ENCODE measurements around the gene ACSL3. TPM values are rescaled to one million over a fixed set of nuclear protein-coding genes. Genes with fewer than 3 reads are reported as not detected.

The ACSL3 gene
- polyA plus RNA-seq, 1 experiment, result 88.9 TPM

DNA sequence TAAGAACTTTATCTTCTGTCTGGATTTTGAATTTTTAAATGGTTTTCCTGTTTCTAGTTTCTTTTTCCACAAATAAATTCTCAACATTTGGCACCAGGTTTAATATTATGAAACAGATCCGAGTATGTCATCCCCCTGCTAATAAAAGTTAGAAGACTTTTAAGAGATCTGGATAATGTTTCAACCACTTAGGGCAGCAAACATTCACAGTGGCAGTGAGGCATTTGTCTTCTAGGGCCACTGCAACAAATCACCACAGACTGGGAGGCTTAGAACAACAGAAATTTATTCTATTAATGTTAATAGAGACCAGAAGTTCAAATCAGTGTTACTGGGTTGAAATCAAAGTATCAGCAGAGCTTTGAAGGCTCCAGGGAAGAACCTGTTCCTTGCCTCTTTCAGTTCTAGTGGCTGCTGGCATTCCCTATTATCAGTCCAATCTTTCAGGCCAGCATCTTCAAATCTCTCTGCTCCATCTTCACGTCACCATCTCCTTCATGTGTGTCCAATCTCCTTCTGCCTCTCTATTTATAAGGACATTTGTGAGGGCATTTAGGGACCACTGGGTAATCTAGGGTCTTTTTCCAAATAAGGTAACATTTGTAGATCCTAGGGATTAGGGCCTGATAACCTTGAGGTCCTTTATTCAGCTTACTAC lies 23.4 kb downstream of the ACSL3 start:
- DNase-seq (ENCODE audit: low read depth, low spot score), result no peak
- Histone ChIP-seq H3K27me3 (ENCODE audit: control insufficient read depth, insufficient read depth, low read length) (no peaks in the 10 kb centered on the region), H3K9me3 (ENCODE audit: control insufficient read depth, insufficient read depth, low read length) (no peaks in the 10 kb centered on the region), H3K27ac (ENCODE audit: low read depth, low read length) (no peak overlapping the region), H3K4me3 (ENCODE audit: low read depth, low read length) (no peak overlapping the region)
- ChIA-PET CTCF (interaction anchor here (1.1 kb wide), 2 partner anchors 19 kb away, joined by 3 to 5 read pairs; no protein-coding TSS in a partner anchor), POLR2A (no interaction called here)
- TF ChIP-seq, protein P1, sequence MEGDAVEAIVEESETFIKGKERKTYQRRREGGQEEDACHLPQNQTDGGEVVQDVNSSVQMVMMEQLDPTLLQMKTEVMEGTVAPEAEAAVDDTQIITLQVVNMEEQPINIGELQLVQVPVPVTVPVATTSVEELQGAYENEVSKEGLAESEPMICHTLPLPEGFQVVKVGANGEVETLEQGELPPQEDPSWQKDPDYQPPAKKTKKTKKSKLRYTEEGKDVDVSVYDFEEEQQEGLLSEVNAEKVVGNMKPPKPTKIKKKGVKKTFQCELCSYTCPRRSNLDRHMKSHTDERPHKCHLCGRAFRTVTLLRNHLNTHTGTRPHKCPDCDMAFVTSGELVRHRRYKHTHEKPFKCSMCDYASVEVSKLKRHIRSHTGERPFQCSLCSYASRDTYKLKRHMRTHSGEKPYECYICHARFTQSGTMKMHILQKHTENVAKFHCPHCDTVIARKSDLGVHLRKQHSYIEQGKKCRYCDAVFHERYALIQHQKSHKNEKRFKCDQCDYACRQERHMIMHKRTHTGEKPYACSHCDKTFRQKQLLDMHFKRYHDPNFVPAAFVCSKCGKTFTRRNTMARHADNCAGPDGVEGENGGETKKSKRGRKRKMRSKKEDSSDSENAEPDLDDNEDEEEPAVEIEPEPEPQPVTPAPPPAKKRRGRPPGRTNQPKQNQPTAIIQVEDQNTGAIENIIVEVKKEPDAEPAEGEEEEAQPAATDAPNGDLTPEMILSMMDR (IDR thresholded peaks at IDR 0.05; ENCODE audit: low read depth, low read length), result no peak

DNA sequence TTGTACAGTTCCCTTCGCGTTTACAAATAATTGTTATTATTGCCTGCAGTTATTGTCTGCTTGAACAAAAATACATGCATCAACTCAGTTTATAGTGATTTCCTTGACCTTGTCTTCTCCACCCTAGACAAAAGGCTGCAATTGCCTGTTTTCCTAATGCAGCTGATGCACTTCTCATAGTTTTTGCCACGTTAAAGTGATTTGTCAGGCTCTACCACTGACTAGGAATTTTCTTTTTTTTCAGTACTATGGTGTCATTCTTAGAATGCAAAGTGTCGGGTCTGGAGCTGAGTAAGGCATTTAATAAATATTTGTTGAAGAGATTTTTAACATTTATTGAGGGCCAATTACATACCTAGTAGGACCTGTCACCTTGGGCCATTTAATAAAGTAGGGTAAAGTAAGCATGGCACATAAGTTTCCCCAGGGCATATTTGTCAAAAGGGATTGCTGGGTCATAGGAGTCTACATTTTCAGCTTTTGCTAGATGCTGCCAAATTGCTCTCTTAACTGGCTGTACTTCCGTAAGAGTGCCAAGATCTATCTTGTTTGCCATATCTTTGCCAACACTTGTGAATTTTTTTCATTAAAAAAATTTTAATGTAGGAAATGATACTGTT lies 24.1 kb downstream of the ACSL3 start:
- POLR2A ChIA-PET, result no interaction called here
- TF ChIP-seq, protein P1 (IDR thresholded peaks at IDR 0.05; ENCODE audit: low read depth, low read length), result no peak
- Histone ChIP-seq H3K27me3 (ENCODE audit: control insufficient read depth, insufficient read depth, low read length) (no peaks in the 10 kb centered on the region), H3K9me3 (ENCODE audit: control insufficient read depth, insufficient read depth, low read length) (no peaks in the 10 kb centered on the region), H3K4me3 (ENCODE audit: low read depth, low read length) (no peak overlapping the region), H3K27ac (ENCODE audit: low read depth, low read length) (no peak overlapping the region)
- CTCF ChIA-PET, result interaction anchor here (1.1 kb wide), 1 partner anchor 19 kb away, joined by 3 read pairs; no protein-coding TSS in a partner anchor
- no peak for DNase-seq (ENCODE audit: low read depth, low spot score)

DNA sequence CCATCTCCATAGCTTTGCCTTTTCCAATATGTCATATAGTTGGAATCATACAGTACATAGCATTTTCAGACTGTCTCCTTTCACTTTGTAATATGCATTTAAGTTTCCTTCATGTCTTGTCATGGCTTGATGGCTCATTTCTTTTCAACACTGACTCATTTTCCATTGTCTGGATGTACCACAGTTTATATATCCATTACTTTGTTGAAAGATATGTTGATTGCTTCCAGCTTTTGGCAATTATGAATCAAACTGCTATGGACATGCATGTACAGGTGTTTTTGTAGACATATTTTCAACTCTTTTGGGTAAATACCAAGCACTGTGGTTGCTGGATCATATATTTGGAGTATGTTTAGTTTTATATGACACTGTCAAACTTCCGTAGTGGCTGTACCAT lies 26.3 kb downstream of the ACSL3 start:
- POLR2A ChIA-PET, result no interaction called here
- CTCF ChIA-PET, result interaction anchor here (0.9 kb wide), 1 partner anchor 28 kb away, joined by 3 read pairs; no protein-coding TSS in a partner anchor
- TF ChIP-seq, protein P1 (IDR thresholded peaks at IDR 0.05; ENCODE audit: low read depth, low read length), result no peak

DNA sequence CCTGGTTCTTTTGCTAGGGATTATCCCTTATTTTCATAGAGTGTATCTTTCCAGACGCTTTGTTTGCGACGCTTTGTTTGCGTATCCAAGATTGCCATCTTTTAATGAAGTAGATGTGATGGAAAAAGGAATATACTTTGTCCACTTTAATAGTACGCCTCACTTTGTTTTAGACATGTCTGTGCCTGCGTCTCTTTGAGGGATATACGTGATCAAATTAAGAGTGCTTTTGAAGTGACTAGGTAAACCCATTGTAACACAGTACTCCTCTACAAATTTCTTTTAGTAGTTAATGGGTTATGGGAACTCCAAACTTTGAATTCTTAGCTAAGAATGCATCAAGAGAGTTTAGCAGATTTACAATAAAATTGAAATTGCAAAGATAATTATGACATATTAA lies 27.9 kb downstream of the ACSL3 start:
- CTCF ChIA-PET, result interaction anchor here (0.6 to 2.0 kb wide), 2 partner anchors 26 to 50 kb away, joined by 3 to 6 read pairs; no protein-coding TSS in a partner anchor
- POLR2A ChIA-PET, result no interaction called here
- TF ChIP-seq, protein P1 (IDR thresholded peaks at IDR 0.05; ENCODE audit: low read depth, low read length), result no peak
- Histone ChIP-seq H3K9me3 (ENCODE audit: control insufficient read depth, insufficient read depth, low read length) (no peaks in the 10 kb centered on the region), H3K27ac (ENCODE audit: low read depth, low read length) (no peak overlapping the region), H3K27me3 (ENCODE audit: control insufficient read depth, insufficient read depth, low read length) (no peaks in the 10 kb centered on the region), H3K4me3 (ENCODE audit: low read depth, low read length) (no peak overlapping the region)
- no peak for DNase-seq (ENCODE audit: low read depth, low spot score)

More for the DNA sequence above, 26.3 kb downstream of the ACSL3 start:
- Histone ChIP-seq H3K27me3 (ENCODE audit: control insufficient read depth, insufficient read depth, low read length) (no peaks in the 10 kb centered on the region), H3K9me3 (ENCODE audit: control insufficient read depth, insufficient read depth, low read length) (no peaks in the 10 kb centered on the region), H3K27ac (ENCODE audit: low read depth, low read length) (no peak overlapping the region), H3K4me3 (ENCODE audit: low read depth, low read length) (no peak overlapping the region)
- DNase-seq (ENCODE audit: low read depth, low spot score), result no peak

DNA sequence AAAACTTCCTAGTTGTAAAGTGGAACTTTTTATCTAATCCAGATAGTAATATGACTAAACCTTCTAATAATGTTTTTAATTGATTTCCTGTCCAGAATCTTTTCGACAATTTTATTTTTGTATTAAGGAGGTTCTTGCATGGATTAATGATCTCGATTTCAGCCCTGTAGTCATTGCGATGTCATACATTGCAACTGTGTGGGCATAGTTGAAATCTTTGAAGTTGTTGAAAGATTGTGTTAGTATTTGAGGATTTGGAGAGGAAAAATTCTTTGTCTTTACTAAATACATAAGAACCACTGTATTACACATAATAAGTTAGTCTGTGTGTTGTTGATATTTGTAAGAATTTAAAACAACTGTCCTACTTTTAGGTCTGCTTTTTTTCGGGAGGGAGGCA lies 31.1 kb downstream of the ACSL3 start:
- no peak for DNase-seq (ENCODE audit: low read depth, low spot score)
- Histone ChIP-seq H3K27ac (ENCODE audit: low read depth, low read length) (no peak overlapping the region), H3K27me3 (ENCODE audit: control insufficient read depth, insufficient read depth, low read length) (no peaks in the 10 kb centered on the region), H3K4me3 (ENCODE audit: low read depth, low read length) (no peak overlapping the region), H3K9me3 (ENCODE audit: control insufficient read depth, insufficient read depth, low read length) (no peaks in the 10 kb centered on the region)
- POLR2A ChIA-PET, result interaction anchor here (0.5 kb wide), 1 partner anchor 94 kb away, joined by 3 read pairs; no protein-coding TSS in a partner anchor
- CTCF ChIA-PET, result no interaction called here
- TF ChIP-seq, protein P1 (IDR thresholded peaks at IDR 0.05; ENCODE audit: low read depth, low read length), result no peak

Measured in AG04450 (cell line).